PFSK-1 (cell line): ENCODE results near the gene CDKN2C.

Experiments
- FOXP2 ChIP-seq: optimal IDR thresholded peaks from 2 replicates; pipeline ENCODE3; 2011; ENCODE audit warnings: borderline replicate concordance, control low read depth, inconsistent platforms; ENCODE audit not compliant: insufficient read depth; ENCODE audit errors: extremely low read length, extremely low read depth
- POLR2AphosphoS5 ChIP-seq: IDR thresholded peaks from 2 replicates; pipeline ENCODE4 v1.6.1; 2012; ENCODE audit warnings: low read depth, mild to moderate bottlenecking, control low read depth, low read length, moderate library complexity
- REST ChIP-seq, 2 experiments: IDR thresholded peaks; 2 replicates each; pipeline versions ENCODE4 v1.6.1 to v1.8.0; 2011 to 2012; ENCODE audit warnings: low read depth in 2 of 2, low read length in 2 of 2, control low read depth in 1 of 2, inconsistent platforms in 1 of 2, mild to moderate bottlenecking in 1 of 2, moderate library complexity in 1 of 2; ENCODE audit not compliant: insufficient read depth in 1 of 2
- SIN3A ChIP-seq: IDR thresholded peaks from 2 replicates; pipeline ENCODE4 v1.6.1; 2012; ENCODE audit warnings: mild to moderate bottlenecking, low read length, moderate library complexity, borderline replicate concordance; ENCODE audit not compliant: insufficient read depth
- TAF1 ChIP-seq: IDR thresholded peaks from 2 replicates; pipeline ENCODE4 v1.6.1; 2012; ENCODE audit warnings: low read length, control low read depth, borderline replicate concordance; ENCODE audit not compliant: insufficient read depth

CDKN2C gene

GRCh38 chr1:50929376-50929958, 40.6 kb upstream of the CDKN2C start:
- no peak for TF ChIP-seq REST (IDR thresholded peaks at IDR 0.05; ENCODE audit: insufficient read depth in 1 of 2, low read depth in 2 of 2, low read length in 2 of 2)
- no peak for TF ChIP-seq FOXP2
- TF ChIP-seq POLR2AphosphoS5: no peak
- TF ChIP-seq TAF1: no peak
- TF ChIP-seq SIN3A: no peak

GRCh38 chr1:50930193-50930592, 39.9 kb upstream of the CDKN2C start:
- TF ChIP-seq REST (IDR thresholded peaks at IDR 0.05; ENCODE audit: insufficient read depth in 1 of 2, low read depth in 2 of 2, low read length in 2 of 2): no peak
- TF ChIP-seq SIN3A: no peak
- TF ChIP-seq TAF1: no peak
- TF ChIP-seq POLR2AphosphoS5: no peak
- no peak for TF ChIP-seq FOXP2

- TF ChIP-seq REST (IDR thresholded peaks at IDR 0.05; ENCODE audit: insufficient read depth in 1 of 2, low read depth in 2 of 2, low read length in 2 of 2) (no peak), POLR2AphosphoS5 (no peak), FOXP2 (no peak), SIN3A (no peak), TAF1 (no peak)
These were observed 38.9 kb upstream of the CDKN2C start for GRCh38 chr1:50930965-50931737.

GRCh38 chr1:50934838-50935237, 35.2 kb upstream of the CDKN2C start:
- TF ChIP-seq SIN3A (no peak), REST (IDR thresholded peaks at IDR 0.05; ENCODE audit: insufficient read depth in 1 of 2, low read depth in 2 of 2, low read length in 2 of 2) (no peak), TAF1 (no peak), FOXP2 (no peak), POLR2AphosphoS5 (no peak)

- TF ChIP-seq REST (IDR thresholded peaks at IDR 0.05; ENCODE audit: insufficient read depth in 1 of 2, low read depth in 2 of 2, low read length in 2 of 2) (no peak), SIN3A (no peak), FOXP2 (no peak), TAF1 (no peak), POLR2AphosphoS5 (no peak)
These were observed 33.7 kb upstream of the CDKN2C start for GRCh38 chr1:50936321-50936720.
